HPDE6-E6E7 (cell line): Measurements from ENCODE around the gene UVRAG.
A peak's percentile ranks its signal among the peaks of the same experiment; 100 is the strongest.
"Not testable (repeated sequence)": the region's sequence is repeated elsewhere in the genome, so short reads cannot be mapped to it uniquely, and the experiment has no call there.

Experiments
- DNase-seq: peaks from one replicate; pipeline ENCODE4 v3.0.0; 2011; ENCODE audit warnings: missing footprints; ENCODE audit errors: extremely low spot score

The UVRAG gene

GRCh38 chr11:75964071-75964470, 149.1 kb downstream of the UVRAG start:
- no peak for DNase-seq

- peak; percentile 17 for DNase-seq
Observed at GRCh38 chr11:75966537-75967287, 151.7 kb downstream of the UVRAG start.

GRCh38 chr11:75968021-75968625, 153.1 kb downstream of the UVRAG start:
- no peak for DNase-seq

- no peak for DNase-seq
Observed at GRCh38 chr11:75969626-75970308, 154.8 kb downstream of the UVRAG start.

GRCh38 chr11:75973710-75974109, 158.7 kb downstream of the UVRAG start:
- DNase-seq, result not testable (repeated sequence)

- not testable (repeated sequence) for DNase-seq
Observed at GRCh38 chr11:75979075-75979474, 164.1 kb downstream of the UVRAG start.

GRCh38 chr11:75979479-75980027, 164.5 kb downstream of the UVRAG start:
- DNase-seq, result not testable (repeated sequence)

- no peak for DNase-seq
Observed at GRCh38 chr11:75980031-75980430, 165.0 kb downstream of the UVRAG start.

GRCh38 chr11:75981546-75981945, 166.5 kb downstream of the UVRAG start:
- DNase-seq, result no peak

GRCh38 chr11:75982309-75982708, 167.3 kb downstream of the UVRAG start:
- DNase-seq, result no peak

GRCh38 chr11:75986966-75987365, 172.0 kb downstream of the UVRAG start:
- DNase-seq, result no peak

- DNase-seq, result no peak
Observed at GRCh38 chr11:75993126-75993525, 178.1 kb downstream of the UVRAG start.

- no peak for DNase-seq
Observed at GRCh38 chr11:75994616-75995015, 179.6 kb downstream of the UVRAG start.

- no peak for DNase-seq
Observed at GRCh38 chr11:75996523-75997442, 181.8 kb downstream of the UVRAG start.

GRCh38 chr11:76004400-76004799, 189.4 kb downstream of the UVRAG start:
- DNase-seq, result no peak

GRCh38 chr11:76005756-76006155, 190.7 kb downstream of the UVRAG start:
- no peak for DNase-seq

- DNase-seq, result no peak
Observed at GRCh38 chr11:76007166-76007565, 192.2 kb downstream of the UVRAG start.

- DNase-seq, result peak; percentile 27
Observed at GRCh38 chr11:76008474-76008873, 193.5 kb downstream of the UVRAG start.

GRCh38 chr11:76010051-76010450, 195.0 kb downstream of the UVRAG start:
- DNase-seq, result no peak

- no peak for DNase-seq
Observed at GRCh38 chr11:76013526-76013925, 198.5 kb downstream of the UVRAG start.
